Calu3 (cell line): ENCODE results near the gene TSACC. TPM values are rescaled to one million over a fixed set of nuclear protein-coding genes. Genes with fewer than 3 reads are reported as not detected.
"Not testable (repeated sequence)": the region's sequence is repeated elsewhere in the genome, so short reads cannot be mapped to it uniquely, and the experiment has no call there.

Source experiments
- BruUV-seq: library from RNA; stranded (reverse); fragments of 400-500 nt; replicated peaks from 2 replicates; lab custom pipeline; 2021; lab: Mats Ljungman, UMichigan
- CTCF ChIA-PET: fragments of 300-600 bp; sonication (Branson Sonifier 250); formaldehyde crosslinking; loops from one replicate; lab custom pipeline; 2022; ENCODE audit warnings: antibody characterized with exemption; lab: Charles Lee
- DNase-seq: peaks from one replicate; pipeline ENCODE4 v3.0.0; 2022
- H3K27ac Mint-ChIP-seq: one replicate; pipeline ENCODE4 v1.8.0; 2022; ENCODE audit warnings: mixed read lengths; ENCODE audit not compliant: unreplicated experiment
- H3K27me3 Mint-ChIP-seq: one replicate; pipeline ENCODE4 v1.8.0; 2022; ENCODE audit warnings: mixed read lengths; ENCODE audit not compliant: unreplicated experiment
- H3K36me3 Mint-ChIP-seq: one replicate; pipeline ENCODE4 v1.8.0; 2022; ENCODE audit warnings: mild to moderate bottlenecking, moderate library complexity, mixed read lengths; ENCODE audit not compliant: insufficient read depth, unreplicated experiment
- H3K4me1 Mint-ChIP-seq: one replicate; pipeline ENCODE4 v1.8.0; 2022; ENCODE audit warnings: mild to moderate bottlenecking, low read depth, mixed read lengths; ENCODE audit not compliant: unreplicated experiment
- H3K4me3 Mint-ChIP-seq: one replicate; pipeline ENCODE4 v1.8.0; 2022; ENCODE audit warnings: mild to moderate bottlenecking, low read depth, moderate library complexity, mixed read lengths; ENCODE audit not compliant: unreplicated experiment
- H3K9me3 Mint-ChIP-seq: one replicate; pipeline ENCODE4 v1.8.0; 2022; ENCODE audit warnings: low read depth, mixed read lengths; ENCODE audit not compliant: unreplicated experiment
- CTCF ChIP-seq: fragments of 200-600 bp; IDR thresholded peaks from one replicate; pipeline ENCODE4 v1.8.0; 2022; ENCODE audit warnings: antibody characterized with exemption; ENCODE audit not compliant: unreplicated experiment
- intact Hi-C: fragments of 100-400 bp; cut with micrococcal nuclease; formaldehyde crosslinking; loops from one replicate; pipeline ENCODE4 v1.10.0; 2022; ENCODE audit not compliant: unreplicated experiment
- total RNA-seq: library from RNA; stranded (reverse); gene quantifications from 2 replicates; pipeline ENCODE4 v1.2.3, GENCODE V29; 2022

Gene TSACC
- total RNA-seq, 1 experiment from 2014 or later, result 1.4 TPM

- CTCF ChIA-PET, result interaction anchor here (0.7 to 1.5 kb wide), 8 partner anchors 18 to 174 kb away, joined by 3 to 12 read pairs (median 4); partner anchors contain the start of genes CCT3, SMG5, TMEM79 and TSACC
- BruUV-seq, result no TSS peak
- H3K27me3 Mint-ChIP-seq, result no peaks in the 10 kb centered on the region
- intact Hi-C loops, result no loop called here
- no peaks in the 10 kb centered on the region for H3K9me3 Mint-ChIP-seq
- peak; percentile 24 for TF ChIP-seq CTCF
- no peak overlapping the region for H3K27ac Mint-ChIP-seq
- H3K4me3 Mint-ChIP-seq, result no peak overlapping the region
- peak; percentile 39 for DNase-seq
- H3K36me3 Mint-ChIP-seq, result peaks cover 92% of the 10 kb centered on the region
- H3K4me1 Mint-ChIP-seq, result no peaks in the 10 kb centered on the region
Measured at GRCh38 chr1:156319664-156320063, 18.7 kb upstream of the TSACC start.

GRCh38 chr1:156320560-156320959 is 17.8 kb upstream of the TSACC start:
- H3K27me3 Mint-ChIP-seq, result no peaks in the 10 kb centered on the region
- H3K27ac Mint-ChIP-seq, result no peak overlapping the region
- CTCF ChIA-PET, result interaction anchor here (1.0 kb wide), 1 partner anchor 170 kb away, joined by 3 read pairs; no protein-coding TSS in a partner anchor
- no peaks in the 10 kb centered on the region for H3K4me1 Mint-ChIP-seq
- DNase-seq, result no peak
- intact Hi-C loops, result no loop called here
- no peaks in the 10 kb centered on the region for H3K9me3 Mint-ChIP-seq
- H3K36me3 Mint-ChIP-seq, result peaks cover 92% of the 10 kb centered on the region
- H3K4me3 Mint-ChIP-seq, result no peak overlapping the region
- TF ChIP-seq CTCF, result no peak
- BruUV-seq, result no TSS peak

- DNase-seq, H3K4me3 Mint-ChIP-seq, BruUV-seq, H3K27ac Mint-ChIP-seq, intact Hi-C loops, H3K4me1 Mint-ChIP-seq, H3K27me3 Mint-ChIP-seq, H3K9me3 Mint-ChIP-seq: not testable (repeated sequence)
- H3K36me3 Mint-ChIP-seq, result peaks cover 83% of the 10 kb centered on the region
- CTCF ChIA-PET, result interaction anchor here (0.6 to 1.1 kb wide), 3 partner anchors 15 to 82 kb away, joined by 3 to 5 read pairs (median 3); partner anchors contain the start of genes CCT3 and TMEM79
Measured at GRCh38 chr1:156323179-156323578, 15.1 kb upstream of the TSACC start.

- Mint-ChIP-seq H3K27me3 (no peaks in the 10 kb centered on the region), H3K27ac (no peak overlapping the region), H3K9me3 (no peaks in the 10 kb centered on the region), H3K4me1 (peaks cover 25% of the 10 kb centered on the region), H3K36me3 (peaks cover 81% of the 10 kb centered on the region), H3K4me3 (peak overlapping the region; percentile 98)
- intact Hi-C loops, result loop anchor here (5.0 kb wide), 1 partner anchor 54 kb away; the partner anchor contains the start of genes SMG5 and TMEM79
- peak; percentile 27 for DNase-seq
- no TSS peak for BruUV-seq
- CTCF ChIA-PET, result interaction anchor here (0.6 to 0.7 kb wide), 2 partner anchors 274 to 433 kb away, joined by 5 to 7 read pairs; no protein-coding TSS in a partner anchor
- no peak for TF ChIP-seq CTCF
Measured at GRCh38 chr1:156336242-156336641, 2.1 kb upstream of the TSACC start.
